CD8-positive, alpha-beta memory T cell (primary cell): ENCODE data around the gene CAB39L. TPM values are rescaled to one million over a fixed set of nuclear protein-coding genes. Genes with fewer than 3 reads are reported as not detected.
A peak's percentile ranks its signal among the peaks of the same experiment; 100 is the strongest.
"Not testable (repeated sequence)": the region's sequence is repeated elsewhere in the genome, so short reads cannot be mapped to it uniquely, and the experiment has no call there.

Experiments used
- CTCF ChIA-PET: fragments of 350-600 bp; sonication (Branson Sonifier 250); formaldehyde crosslinking; loops from one replicate; lab custom pipeline; 2021; ENCODE audit warnings: antibody characterized with exemption; lab: Charles Lee
- POLR2A ChIA-PET: fragments of 350-600 bp; sonication (Branson Sonifier 250); formaldehyde crosslinking; loops from one replicate; lab custom pipeline; 2021; ENCODE audit warnings: antibody characterized with exemption; lab: Charles Lee
- DNase-seq, 5 donors: peaks; one replicate each; pipeline versions ENCODE4 v3.0.0 to v3.0.0-alpha.2; 2020 to 2022; ENCODE audit warnings: mixed read lengths in 1 of 5
- H3K27ac ChIP-seq: one replicate; pipeline ENCODE4 v1.7.0; 2013; ENCODE audit warnings: low read depth, mild to moderate bottlenecking, low read length, moderate library complexity
- H3K27me3 ChIP-seq: 2 replicates; pipeline ENCODE4 v1.7.0; 2013; ENCODE audit warnings: low read length, mild to moderate bottlenecking; ENCODE audit not compliant: insufficient read depth, poor library complexity, severe bottlenecking
- H3K36me3 ChIP-seq: 2 replicates; pipeline ENCODE4 v1.7.0; 2013; ENCODE audit warnings: mild to moderate bottlenecking, low read length, moderate library complexity; ENCODE audit not compliant: insufficient read depth
- H3K4me1 ChIP-seq: 2 replicates; pipeline ENCODE4 v1.7.0; 2013; ENCODE audit warnings: mild to moderate bottlenecking, low read length, moderate library complexity; ENCODE audit not compliant: insufficient read depth
- H3K4me3 ChIP-seq: 2 replicates; pipeline ENCODE4 v1.7.0; 2013; ENCODE audit warnings: mild to moderate bottlenecking, low read length
- H3K9me3 ChIP-seq: 2 replicates; pipeline ENCODE4 v1.7.0; 2013; ENCODE audit warnings: mild to moderate bottlenecking, low read length
- H3K27ac Mint-ChIP-seq, 8 donors: one replicate each; pipeline ENCODE4 v1.8.0; 2020 to 2021; ENCODE audit warnings: mixed read lengths in 8 of 8, mild to moderate bottlenecking in 6 of 8, inconsistent platforms in 3 of 8, moderate library complexity in 3 of 8
- H3K27me3 Mint-ChIP-seq, 2 donors: one replicate each; pipeline ENCODE4 v1.8.0; 2020 to 2021; ENCODE audit warnings: mixed read lengths in 2 of 2, mild to moderate bottlenecking in 1 of 2, moderate library complexity in 1 of 2
- H3K36me3 Mint-ChIP-seq, 3 donors: one replicate each; pipeline ENCODE4 v1.8.0; 2020 to 2021; ENCODE audit warnings: mixed read lengths in 3 of 3, inconsistent platforms in 1 of 3, mild to moderate bottlenecking in 1 of 3
- H3K4me1 Mint-ChIP-seq, 3 donors: one replicate each; pipeline ENCODE4 v1.8.0; 2020 to 2021; ENCODE audit warnings: mixed read lengths in 3 of 3, inconsistent platforms in 1 of 3, mild to moderate bottlenecking in 1 of 3
- H3K4me3 Mint-ChIP-seq, 7 donors: one replicate each; pipeline ENCODE4 v1.8.0; 2020 to 2021; ENCODE audit warnings: mixed read lengths in 7 of 7, mild to moderate bottlenecking in 6 of 7, moderate library complexity in 4 of 7, inconsistent platforms in 2 of 7
- H3K9me3 Mint-ChIP-seq, 5 donors: one replicate each; pipeline ENCODE4 v1.8.0; 2020 to 2022; ENCODE audit warnings: mixed read lengths in 5 of 5, mild to moderate bottlenecking in 3 of 5, moderate library complexity in 2 of 5, inconsistent platforms in 1 of 5
- polyA plus RNA-seq: library from polyadenylated mRNA; unstranded; fragments of 300-500 nt; fragmentation: Illumina TruSeq; gene quantifications from one replicate; pipeline ENCODE4 v1.2.3, GENCODE V29; 2021
- total RNA-seq, 2 experiments: library from RNA; stranded (reverse); gene quantifications; one replicate each; pipeline ENCODE4 v1.2.3, GENCODE V29; 2021

CAB39L gene
- total and polyA plus RNA-seq, 3 experiments from 2014 or later = 4.7 to 7.4 (median 5.8) TPM

DNA sequence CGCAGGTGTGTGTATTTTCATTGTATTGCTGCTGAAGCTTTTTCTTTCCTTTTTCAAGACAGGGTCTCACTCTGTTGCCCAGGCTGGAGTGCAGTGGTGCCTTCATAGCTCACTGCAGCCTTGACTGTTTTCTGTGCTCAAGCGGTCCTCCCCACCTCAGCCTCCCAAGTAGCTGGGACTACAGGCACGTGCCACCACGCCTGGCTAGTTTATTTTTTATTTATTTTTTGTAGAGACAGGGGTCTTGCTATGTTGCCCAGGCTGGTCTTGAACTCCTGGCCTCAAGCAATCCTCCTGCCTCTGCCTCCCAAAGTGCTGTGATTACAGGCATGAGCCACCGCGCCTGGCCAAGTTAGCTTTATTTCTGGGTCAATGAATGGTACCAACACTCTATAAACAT, 149.1 kb downstream of the CAB39L start:
- DNase-seq, H3K27me3 ChIP-seq, H3K27me3 Mint-ChIP-seq, H3K9me3 Mint-ChIP-seq, H3K27ac ChIP-seq, H3K36me3 ChIP-seq, H3K4me1 ChIP-seq, H3K4me1 Mint-ChIP-seq, H3K27ac Mint-ChIP-seq, H3K9me3 ChIP-seq, H3K4me3 ChIP-seq, H3K4me3 Mint-ChIP-seq: not testable (repeated sequence)
- ChIA-PET CTCF (interaction anchor here (0.8 to 2.9 kb wide), 6 partner anchors 10 to 314 kb away, joined by 3 to 18 read pairs (median 4); no protein-coding TSS in a partner anchor), POLR2A (interaction anchor here (0.6 kb wide), 1 partner anchor 1810 kb away, joined by 4 read pairs; no protein-coding TSS in a partner anchor)
- H3K36me3 Mint-ChIP-seq = peaks cover 3 to 31% (median 21%) of the 10 kb centered on the region in 3 donors

DNA sequence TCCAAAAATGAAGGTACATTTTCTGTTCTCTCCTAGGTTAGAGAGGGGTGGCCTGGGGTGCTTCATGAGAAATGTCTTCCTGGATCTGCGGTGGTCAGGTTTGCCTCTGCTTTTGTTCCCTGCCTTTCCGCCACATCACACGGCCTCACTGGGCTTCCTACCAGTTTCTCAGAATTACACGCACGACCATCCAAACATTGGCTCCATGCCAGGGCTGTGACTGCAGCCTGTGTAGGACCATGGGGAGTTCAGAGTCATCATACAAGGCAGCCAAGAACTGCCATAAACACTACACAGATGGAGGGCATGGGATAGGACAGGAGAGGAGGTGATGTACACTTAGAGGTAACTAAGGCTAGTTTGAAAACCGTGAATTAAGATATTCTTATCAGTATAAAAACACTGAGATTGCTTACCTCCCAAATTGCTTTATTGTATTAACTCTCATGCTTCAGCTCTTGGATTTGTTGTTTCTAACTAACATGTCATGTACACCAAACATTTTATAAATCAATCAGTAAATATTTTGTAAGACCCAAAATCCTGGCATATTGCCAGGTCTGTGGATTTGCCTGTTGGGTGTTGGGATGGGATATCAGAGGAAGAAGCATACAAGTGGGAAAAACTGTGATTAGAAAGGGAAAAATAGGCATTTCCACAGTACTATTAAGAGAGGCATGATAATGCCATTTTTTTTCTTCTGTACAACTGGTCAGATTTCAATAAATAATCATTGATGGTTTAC, 150.9 kb downstream of the CAB39L start:
- H3K27ac Mint-ChIP-seq = peak overlapping the region in 6 of 8 donors; percentile 15 to 76 (median 62)
- Histone ChIP-seq H3K36me3 (no peaks in the 10 kb centered on the region), H3K27ac (no peak overlapping the region), H3K4me3 (no peak overlapping the region), H3K4me1 (no peaks in the 10 kb centered on the region), H3K27me3 (no peaks in the 10 kb centered on the region), H3K9me3 (no peaks in the 10 kb centered on the region)
- H3K9me3 Mint-ChIP-seq = no peaks in the 10 kb centered on the region
- H3K27me3 Mint-ChIP-seq = peaks cover 0 to 3% of the 10 kb centered on the region in 2 donors
- no peak for DNase-seq
- peaks cover 3 to 39% (median 27%) of the 10 kb centered on the region in 3 donors for H3K36me3 Mint-ChIP-seq
- no peak overlapping the region for H3K4me3 Mint-ChIP-seq
- peaks cover 5 to 8% (median 6%) of the 10 kb centered on the region in 3 donors for H3K4me1 Mint-ChIP-seq
- ChIA-PET CTCF (interaction anchor here (1.5 kb wide), 1 partner anchor 14 kb away, joined by 3 read pairs; no protein-coding TSS in a partner anchor), POLR2A (no interaction called here)

DNA sequence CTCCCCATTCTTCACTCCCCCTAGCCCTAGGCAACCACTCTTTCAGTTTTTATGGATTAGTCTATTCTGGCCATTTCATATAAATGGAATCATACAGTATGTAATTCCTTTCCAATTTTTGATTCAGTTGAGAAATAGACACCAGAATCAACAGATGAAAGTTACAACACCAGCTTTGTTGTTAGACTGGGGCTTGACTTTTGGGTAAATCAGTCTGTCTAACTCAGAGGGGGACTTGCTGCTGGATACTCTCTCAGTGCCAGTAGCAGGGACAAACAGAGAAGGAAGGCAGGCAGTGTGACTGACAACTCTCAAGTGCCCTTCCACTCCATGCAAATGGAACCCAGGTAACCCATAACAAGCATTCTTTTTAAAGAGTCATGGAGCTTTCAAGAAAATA, 155.4 kb downstream of the CAB39L start:
- no peak overlapping the region for H3K4me3 Mint-ChIP-seq
- Histone ChIP-seq H3K4me3 (no peak overlapping the region), H3K4me1 (no peaks in the 10 kb centered on the region), H3K36me3 (peaks cover 4% of the 10 kb centered on the region), H3K27ac (no peak overlapping the region), H3K9me3 (no peaks in the 10 kb centered on the region), H3K27me3 (no peaks in the 10 kb centered on the region)
- no peaks in the 10 kb centered on the region for H3K9me3 Mint-ChIP-seq
- peaks cover 2 to 51% (median 30%) of the 10 kb centered on the region in 3 donors for H3K36me3 Mint-ChIP-seq
- H3K4me1 Mint-ChIP-seq = peaks cover 5 to 8% (median 6%) of the 10 kb centered on the region in 3 donors
- CTCF ChIA-PET = interaction anchor here (0.6 to 0.9 kb wide), 2 partner anchors 207 to 561 kb away, joined by 3 read pairs; partner anchors contain the start of gene PHF11
- POLR2A ChIA-PET = no interaction called here
- H3K27ac Mint-ChIP-seq = peak overlapping the region in 1 of 8 donors; percentile 25
- H3K27me3 Mint-ChIP-seq = peaks cover 0 to 3% of the 10 kb centered on the region in 2 donors
- no peak for DNase-seq

DNA sequence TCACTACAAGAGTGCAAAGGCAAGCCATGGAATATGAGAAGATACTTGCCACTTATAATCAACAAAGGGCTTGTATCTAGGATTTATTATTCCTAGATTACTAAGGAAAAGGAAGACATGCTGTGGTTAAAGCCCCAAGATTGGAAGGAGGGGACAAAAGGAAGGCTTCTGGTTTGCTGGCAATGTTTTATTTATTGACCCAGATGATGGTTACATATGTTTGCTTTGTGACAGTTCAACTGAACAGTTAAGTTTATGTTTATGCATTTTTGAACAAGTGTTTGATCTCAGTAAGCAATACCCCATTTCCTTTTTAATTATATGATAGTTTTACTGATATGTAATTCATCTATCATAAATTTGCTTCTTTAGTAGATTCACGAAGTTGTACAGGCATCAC, 155.9 kb downstream of the CAB39L start:
- DNase-seq = no peak
- peaks cover 4% of the 10 kb centered on the region for H3K36me3 ChIP-seq
- peaks cover 6 to 51% (median 29%) of the 10 kb centered on the region in 3 donors for H3K36me3 Mint-ChIP-seq
- no peaks in the 10 kb centered on the region for H3K27me3 ChIP-seq
- peaks cover 5 to 8% (median 6%) of the 10 kb centered on the region in 3 donors for H3K4me1 Mint-ChIP-seq
- H3K9me3 ChIP-seq = no peaks in the 10 kb centered on the region
- no peak overlapping the region for H3K4me3 Mint-ChIP-seq
- CTCF ChIA-PET = no interaction called here
- no peaks in the 10 kb centered on the region for H3K9me3 Mint-ChIP-seq
- no peak overlapping the region for H3K27ac Mint-ChIP-seq
- H3K4me3 ChIP-seq = no peak overlapping the region
- H3K4me1 ChIP-seq = no peaks in the 10 kb centered on the region
- POLR2A ChIA-PET = no interaction called here
- H3K27me3 Mint-ChIP-seq = peaks cover 0 to 3% of the 10 kb centered on the region in 2 donors
- H3K27ac ChIP-seq = no peak overlapping the region

DNA sequence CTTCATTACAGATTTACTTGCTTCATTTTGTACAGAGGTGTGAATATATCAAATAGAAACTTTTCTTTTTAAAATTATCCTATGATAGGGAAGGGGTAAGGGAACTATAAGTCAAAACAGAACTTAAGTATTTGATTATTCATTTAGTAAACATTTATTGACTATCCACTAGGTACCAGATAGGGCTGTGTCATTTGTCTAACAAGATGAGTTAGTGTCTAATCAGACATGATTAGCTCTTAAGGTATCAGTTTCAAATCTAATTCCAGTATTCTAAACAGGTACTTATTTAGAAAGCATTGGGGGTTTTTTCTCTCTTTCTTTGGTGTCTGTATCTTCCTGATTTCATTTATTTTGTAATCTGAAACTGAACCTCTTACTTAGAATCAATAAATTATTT, 164.0 kb downstream of the CAB39L start:
- Mint-ChIP-seq H3K9me3 (no peaks in the 10 kb centered on the region), H3K27ac (peak overlapping the region in 1 of 8 donors; percentile 46), H3K36me3 (peaks cover 10 to 49% (median 21%) of the 10 kb centered on the region in 3 donors), H3K4me1 (no peaks in the 10 kb centered on the region), H3K4me3 (no peak overlapping the region), H3K27me3 (no peaks in the 10 kb centered on the region)
- no peak for DNase-seq
- no peaks in the 10 kb centered on the region for H3K4me1 ChIP-seq
- H3K27ac ChIP-seq = no peak overlapping the region
- CTCF ChIA-PET = interaction anchor here (1.1 to 3.3 kb wide), 9 partner anchors 8 to 306 kb away, joined by 3 to 18 read pairs (median 4); partner anchors contain the start of genes CDADC1 and RCBTB1
- no peaks in the 10 kb centered on the region for H3K27me3 ChIP-seq
- POLR2A ChIA-PET = interaction anchor here (1.1 kb wide), 1 partner anchor 32 kb away, joined by 3 read pairs; the partner anchor contains the start of gene CDADC1
- H3K9me3 ChIP-seq = no peaks in the 10 kb centered on the region
- H3K4me3 ChIP-seq = no peak overlapping the region
- H3K36me3 ChIP-seq = peaks cover 12% of the 10 kb centered on the region

DNA sequence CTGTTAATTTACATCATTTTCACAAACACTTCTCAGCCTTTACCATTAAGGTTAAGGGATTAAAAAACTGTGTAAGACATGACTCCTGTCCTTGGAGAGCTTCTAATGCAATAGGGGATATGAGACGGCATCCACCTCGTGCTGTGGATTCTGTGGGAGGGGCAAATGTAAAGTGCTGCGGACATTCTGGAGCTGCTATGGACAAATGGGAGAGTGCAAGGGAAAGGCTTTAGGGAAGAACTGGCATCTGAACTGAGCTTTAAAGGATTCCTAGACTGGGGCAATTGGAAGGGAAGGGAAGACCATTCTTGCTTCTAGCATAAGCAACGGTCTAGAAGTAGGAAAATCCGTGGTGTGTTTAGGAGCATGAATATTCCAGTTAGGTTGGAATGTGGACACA, 164.8 kb downstream of the CAB39L start:
- Mint-ChIP-seq H3K36me3 (peaks cover 10 to 46% (median 19%) of the 10 kb centered on the region in 3 donors), H3K27me3 (no peaks in the 10 kb centered on the region), H3K9me3 (no peaks in the 10 kb centered on the region), H3K27ac (no peak overlapping the region), H3K4me1 (no peaks in the 10 kb centered on the region), H3K4me3 (no peak overlapping the region)
- Histone ChIP-seq H3K4me3 (no peak overlapping the region), H3K36me3 (peaks cover 12% of the 10 kb centered on the region), H3K27me3 (no peaks in the 10 kb centered on the region), H3K4me1 (no peaks in the 10 kb centered on the region), H3K9me3 (no peaks in the 10 kb centered on the region), H3K27ac (no peak overlapping the region)
- ChIA-PET POLR2A (no interaction called here), CTCF (interaction anchor here (0.6 to 3.3 kb wide), 4 partner anchors 14 to 512 kb away, joined by 3 to 18 read pairs (median 4); no protein-coding TSS in a partner anchor)
- no peak for DNase-seq

DNA sequence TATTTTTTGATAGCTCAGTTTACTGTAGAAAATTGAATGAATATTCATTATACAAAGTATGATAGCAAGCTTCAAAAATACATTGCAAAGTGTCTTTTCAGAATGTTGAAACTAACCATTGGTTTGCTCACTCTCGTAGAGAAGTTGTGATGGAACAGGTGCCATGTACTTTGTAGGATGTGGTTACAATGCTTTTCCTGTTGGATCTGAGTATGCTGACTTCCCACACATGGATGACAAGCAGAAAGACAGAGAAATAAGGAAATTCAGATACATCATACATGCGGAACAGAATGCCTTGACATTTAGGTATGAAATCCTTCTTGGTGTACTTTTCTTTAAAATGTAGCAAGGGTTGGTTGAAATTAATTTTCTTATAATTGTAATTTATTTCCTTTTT, 165.7 kb downstream of the CAB39L start:
- no peak overlapping the region for H3K4me3 ChIP-seq
- no peaks in the 10 kb centered on the region for H3K9me3 Mint-ChIP-seq
- no peak for DNase-seq
- peaks cover 5 to 40% (median 19%) of the 10 kb centered on the region in 3 donors for H3K36me3 Mint-ChIP-seq
- H3K4me1 Mint-ChIP-seq = no peaks in the 10 kb centered on the region
- no peak overlapping the region for H3K27ac Mint-ChIP-seq
- ChIA-PET POLR2A (no interaction called here), CTCF (interaction anchor here (1.2 to 1.7 kb wide), 2 partner anchors 15 to 21 kb away, joined by 3 to 4 read pairs; no protein-coding TSS in a partner anchor)
- H3K27ac ChIP-seq = no peak overlapping the region
- H3K4me3 Mint-ChIP-seq = no peak overlapping the region
- H3K36me3 ChIP-seq = peaks cover 8% of the 10 kb centered on the region
- no peaks in the 10 kb centered on the region for H3K27me3 ChIP-seq
- no peaks in the 10 kb centered on the region for H3K9me3 ChIP-seq
- H3K4me1 ChIP-seq = no peaks in the 10 kb centered on the region
- H3K27me3 Mint-ChIP-seq = no peaks in the 10 kb centered on the region

DNA sequence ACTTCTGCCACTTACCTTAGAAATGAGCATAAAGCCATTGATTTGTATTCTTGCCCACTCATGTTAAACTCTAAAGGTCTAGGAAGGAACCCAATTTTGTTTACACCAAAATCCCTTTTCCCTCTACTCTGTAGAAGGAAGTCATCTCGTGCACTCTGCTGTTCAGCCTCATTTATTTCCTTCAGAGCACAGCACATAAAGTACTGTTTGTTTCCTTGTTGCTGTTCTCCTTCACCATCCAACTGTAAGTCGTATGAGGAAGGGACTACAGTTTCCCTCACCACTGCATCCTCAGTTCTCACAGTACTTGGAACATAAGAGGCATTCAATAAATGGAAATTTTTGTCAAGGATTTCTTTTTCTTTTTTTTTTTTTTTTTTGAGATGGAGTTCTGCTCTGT, 171.6 kb downstream of the CAB39L start:
- DNase-seq = no peak
- no peaks in the 10 kb centered on the region for H3K4me1 ChIP-seq
- Mint-ChIP-seq H3K4me1 (no peaks in the 10 kb centered on the region), H3K27me3 (no peaks in the 10 kb centered on the region), H3K27ac (peak overlapping the region in 1 of 8 donors; percentile 33), H3K9me3 (no peaks in the 10 kb centered on the region), H3K36me3 (peaks cover 0 to 27% (median 13%) of the 10 kb centered on the region in 3 donors), H3K4me3 (no peak overlapping the region)
- ChIA-PET POLR2A (no interaction called here), CTCF (interaction anchor here (1.6 kb wide), 1 partner anchor 8 kb away, joined by 3 read pairs; no protein-coding TSS in a partner anchor)
- no peaks in the 10 kb centered on the region for H3K9me3 ChIP-seq
- H3K27me3 ChIP-seq = no peaks in the 10 kb centered on the region
- H3K4me3 ChIP-seq = no peak overlapping the region
- no peak overlapping the region for H3K27ac ChIP-seq
- H3K36me3 ChIP-seq = no peaks in the 10 kb centered on the region
